Activated T-cell treated with anti-CD3 and anti-CD28 coated beads for 1 hour (primary cell): ENCODE measurements around the gene RUSC1.
"Not testable (repeated sequence)": the region's sequence is repeated elsewhere in the genome, so short reads cannot be mapped to it uniquely, and the experiment has no call there.

Source experiments
- DNase-seq: peaks from one replicate; pipeline ENCODE4 v3.0.0-alpha.2; 2020; ENCODE audit warnings: low read depth

RUSC1 gene, protein sequence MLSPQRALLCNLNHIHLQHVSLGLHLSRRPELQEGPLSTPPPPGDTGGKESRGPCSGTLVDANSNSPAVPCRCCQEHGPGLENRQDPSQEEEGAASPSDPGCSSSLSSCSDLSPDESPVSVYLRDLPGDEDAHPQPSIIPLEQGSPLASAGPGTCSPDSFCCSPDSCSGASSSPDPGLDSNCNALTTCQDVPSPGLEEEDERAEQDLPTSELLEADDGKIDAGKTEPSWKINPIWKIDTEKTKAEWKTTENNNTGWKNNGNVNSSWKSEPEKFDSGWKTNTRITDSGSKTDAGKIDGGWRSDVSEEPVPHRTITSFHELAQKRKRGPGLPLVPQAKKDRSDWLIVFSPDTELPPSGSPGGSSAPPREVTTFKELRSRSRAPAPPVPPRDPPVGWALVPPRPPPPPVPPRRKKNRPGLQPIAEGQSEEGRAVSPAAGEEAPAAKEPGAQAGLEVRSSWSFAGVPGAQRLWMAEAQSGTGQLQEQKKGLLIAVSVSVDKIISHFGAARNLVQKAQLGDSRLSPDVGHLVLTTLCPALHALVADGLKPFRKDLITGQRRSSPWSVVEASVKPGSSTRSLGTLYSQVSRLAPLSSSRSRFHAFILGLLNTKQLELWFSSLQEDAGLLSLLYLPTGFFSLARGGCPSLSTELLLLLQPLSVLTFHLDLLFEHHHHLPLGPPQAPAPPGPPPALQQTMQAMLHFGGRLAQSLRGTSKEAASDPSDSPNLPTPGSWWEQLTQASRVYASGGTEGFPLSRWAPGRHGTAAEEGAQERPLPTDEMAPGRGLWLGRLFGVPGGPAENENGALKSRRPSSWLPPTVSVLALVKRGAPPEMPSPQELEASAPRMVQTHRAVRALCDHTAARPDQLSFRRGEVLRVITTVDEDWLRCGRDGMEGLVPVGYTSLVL

GRCh38 chr1:155320661-155321617 is at the start of gene RUSC1:
Gene RUSC1, plus strand, starts transcription at chr1:155320894. Its CDS starts 880 bp downstream, at chr1:155321774.
- DNase-seq, result peak; percentile 62

- no peak for DNase-seq
Observed at GRCh38 chr1:155272466-155273342, 48.0 kb upstream of the RUSC1 start.

- peak; percentile 90 for DNase-seq
Observed at GRCh38 chr1:155273343-155274245, 47.1 kb upstream of the RUSC1 start, which contains the start of gene CLK2. Gene CLK2, minus strand, starts transcription at chr1:155273504. Its CDS starts 2,527 bp downstream, at chr1:155270977.

GRCh38 chr1:155277070-155277901 is 43.4 kb upstream of the RUSC1 start, which contains the start of gene HCN3:
Gene HCN3, plus strand, starts transcription at chr1:155277463. Its CDS starts 128 bp downstream, at chr1:155277591.
- DNase-seq, result peak; percentile 83

DNA sequence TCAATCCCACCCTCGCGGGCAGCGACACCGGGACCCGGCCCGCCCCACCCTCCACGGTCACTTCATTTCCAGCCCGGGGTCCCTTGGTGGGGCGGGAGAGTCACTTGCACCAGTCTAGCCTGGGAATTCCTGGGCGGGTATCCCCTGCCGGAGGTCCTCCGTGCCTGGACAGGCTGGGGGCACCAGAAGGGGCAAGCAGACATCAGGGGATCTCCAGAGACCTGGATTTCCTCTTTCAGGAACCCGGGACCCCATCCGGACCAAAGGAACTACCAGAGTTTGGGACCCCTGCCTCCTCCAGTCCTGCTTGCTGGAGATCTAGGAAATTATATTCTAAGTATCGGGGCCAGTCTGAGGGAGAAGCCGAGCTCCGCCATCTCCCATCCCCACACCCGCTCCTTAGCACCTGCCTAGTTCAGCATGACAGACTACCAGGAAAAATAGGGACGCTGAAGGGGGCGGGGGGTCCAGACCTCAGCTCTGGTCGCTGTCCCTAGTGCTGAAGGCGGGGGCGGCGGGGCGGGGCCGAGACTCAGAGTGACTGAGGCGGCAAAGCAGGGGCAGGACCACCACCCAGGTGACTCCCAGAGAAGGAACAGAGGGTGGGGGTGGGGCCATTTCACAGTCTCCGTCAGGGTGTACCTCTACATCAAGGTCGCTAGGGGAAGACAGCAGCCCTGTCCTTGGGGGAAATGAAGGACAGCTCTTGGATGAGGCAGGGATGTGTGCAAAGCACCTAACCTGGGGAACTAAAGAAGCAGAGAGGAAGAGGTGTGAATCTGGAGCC is 42.6 kb upstream of the RUSC1 start:
- peak; percentile 66 for DNase-seq

GRCh38 chr1:155278689-155279160 is 42.0 kb upstream of the RUSC1 start:
- no peak for DNase-seq

- DNase-seq, result no peak
Observed at GRCh38 chr1:155279268-155279667, 41.4 kb upstream of the RUSC1 start.

DNA sequence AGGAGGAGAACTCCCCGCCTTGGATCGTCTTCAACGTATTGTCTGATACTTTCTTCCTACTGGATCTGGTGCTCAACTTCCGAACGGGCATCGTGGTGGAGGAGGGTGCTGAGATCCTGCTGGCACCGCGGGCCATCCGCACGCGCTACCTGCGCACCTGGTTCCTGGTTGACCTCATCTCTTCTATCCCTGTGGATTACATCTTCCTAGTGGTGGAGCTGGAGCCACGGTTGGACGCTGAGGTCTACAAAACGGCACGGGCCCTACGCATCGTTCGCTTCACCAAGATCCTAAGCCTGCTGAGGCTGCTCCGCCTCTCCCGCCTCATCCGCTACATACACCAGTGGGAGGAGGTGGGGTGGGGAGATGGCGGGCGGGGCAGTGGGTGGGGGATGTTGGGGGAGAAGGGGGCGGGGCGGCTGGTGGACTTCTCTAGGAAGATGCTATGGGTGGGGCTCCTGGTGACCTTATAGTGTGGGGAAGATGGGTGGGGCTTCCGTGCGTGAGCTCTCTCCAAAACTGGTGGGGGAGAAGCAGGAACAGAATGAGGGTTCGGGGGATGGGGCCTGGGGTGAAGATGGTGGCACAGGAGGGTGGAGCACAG is 38.1 kb upstream of the RUSC1 start:
- DNase-seq, result no peak

- DNase-seq, result no peak
Observed at GRCh38 chr1:155284476-155284875, 36.2 kb upstream of the RUSC1 start.

GRCh38 chr1:155285063-155285462 is 35.6 kb upstream of the RUSC1 start:
- no peak for DNase-seq

GRCh38 chr1:155285631-155286044 is 35.1 kb upstream of the RUSC1 start:
- DNase-seq, result no peak

DNA sequence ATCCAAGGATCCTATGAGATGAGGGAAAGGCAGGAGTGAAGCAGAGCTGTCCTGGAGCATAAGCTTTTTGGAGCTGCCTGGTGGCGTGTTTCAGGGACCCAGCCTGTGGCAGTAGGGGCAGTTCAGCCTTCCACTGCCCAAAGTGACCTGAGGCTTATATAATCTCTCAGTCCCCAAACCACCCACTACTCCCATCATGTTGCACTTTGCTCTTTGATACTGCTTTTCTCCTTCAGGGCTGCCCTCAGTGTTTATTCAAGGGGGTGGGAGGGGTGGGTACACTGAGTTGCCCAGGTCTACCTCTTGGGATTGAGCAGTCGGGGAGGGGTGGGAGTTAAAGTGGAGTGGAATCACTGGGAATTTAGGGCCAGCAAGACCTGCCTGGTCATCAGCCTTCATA is 34.1 kb upstream of the RUSC1 start:
- DNase-seq, result no peak

DNA sequence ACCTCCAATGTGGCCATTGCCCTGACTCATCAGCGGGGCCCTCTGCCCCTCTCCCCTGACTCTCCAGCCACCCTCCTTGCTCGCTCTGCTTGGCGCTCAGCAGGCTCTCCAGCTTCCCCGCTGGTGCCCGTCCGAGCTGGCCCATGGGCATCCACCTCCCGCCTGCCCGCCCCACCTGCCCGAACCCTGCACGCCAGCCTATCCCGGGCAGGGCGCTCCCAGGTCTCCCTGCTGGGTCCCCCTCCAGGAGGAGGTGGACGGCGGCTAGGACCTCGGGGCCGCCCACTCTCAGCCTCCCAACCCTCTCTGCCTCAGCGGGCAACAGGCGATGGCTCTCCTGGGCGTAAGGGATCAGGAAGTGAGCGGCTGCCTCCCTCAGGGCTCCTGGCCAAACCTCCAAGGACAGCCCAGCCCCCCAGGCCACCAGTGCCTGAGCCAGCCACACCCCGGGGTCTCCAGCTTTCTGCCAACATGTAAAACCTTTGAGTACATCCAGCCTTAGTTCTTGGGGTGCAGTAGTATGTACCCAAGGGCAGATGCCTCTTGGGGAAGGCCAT is 32.6 kb upstream of the RUSC1 start:
- DNase-seq, result no peak

DNA sequence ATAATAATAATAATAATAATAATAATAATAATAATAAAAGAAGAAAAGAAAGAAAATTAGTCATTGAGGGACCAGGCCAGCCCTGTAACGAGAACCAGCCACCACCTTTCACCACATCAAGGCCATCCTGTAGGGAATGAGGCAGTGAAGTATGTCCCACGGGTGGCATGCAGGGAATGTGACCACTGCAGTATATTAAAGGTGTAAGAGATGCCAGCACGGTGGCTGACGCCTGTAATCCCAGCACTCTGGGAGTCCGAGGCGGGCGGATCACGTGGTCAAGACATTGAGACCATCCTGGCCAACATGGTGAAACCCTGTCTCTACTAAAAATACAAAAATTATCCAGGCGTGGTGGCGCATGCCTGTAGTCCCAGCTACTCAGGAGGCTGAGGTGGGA is 29.7 kb upstream of the RUSC1 start:
- DNase-seq, result not testable (repeated sequence)

GRCh38 chr1:155293086-155293749 is 27.5 kb upstream of the RUSC1 start:
- DNase-seq, result no peak

DNA sequence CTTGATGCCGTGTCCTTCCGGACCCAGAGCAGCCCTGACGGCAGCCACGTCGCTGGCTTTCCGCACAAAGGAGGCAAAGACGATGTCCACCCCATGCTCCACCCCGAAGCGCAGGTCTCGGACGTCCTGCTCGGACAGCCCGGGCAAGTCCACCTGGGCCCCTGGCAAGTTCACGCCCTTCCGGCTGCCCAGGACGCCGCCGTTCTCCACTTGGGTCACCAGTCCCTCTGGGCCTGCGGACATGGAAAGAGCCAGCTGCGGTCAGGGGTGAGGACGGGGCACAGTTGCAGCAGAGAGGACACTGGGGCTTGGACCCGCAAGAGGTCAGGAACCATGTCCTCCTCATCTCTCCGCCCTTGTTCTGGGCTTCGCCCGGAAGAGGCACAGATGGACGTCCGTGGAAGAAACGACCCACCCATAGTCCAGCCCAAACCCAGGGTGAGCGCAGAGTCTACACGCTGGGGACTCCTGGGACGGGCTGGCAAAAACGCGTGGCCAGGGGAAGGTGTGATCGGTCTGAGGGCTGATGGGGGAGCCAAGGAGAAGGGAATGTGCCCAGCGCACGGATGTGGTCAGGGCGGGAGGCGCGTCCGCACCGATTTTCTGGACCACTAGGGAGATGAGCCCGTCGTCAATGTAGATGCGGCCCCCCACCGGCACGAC is 26.0 kb upstream of the RUSC1 start:
- DNase-seq, result no peak
